ENCODE measurements around the gene TK2.

DNA sequence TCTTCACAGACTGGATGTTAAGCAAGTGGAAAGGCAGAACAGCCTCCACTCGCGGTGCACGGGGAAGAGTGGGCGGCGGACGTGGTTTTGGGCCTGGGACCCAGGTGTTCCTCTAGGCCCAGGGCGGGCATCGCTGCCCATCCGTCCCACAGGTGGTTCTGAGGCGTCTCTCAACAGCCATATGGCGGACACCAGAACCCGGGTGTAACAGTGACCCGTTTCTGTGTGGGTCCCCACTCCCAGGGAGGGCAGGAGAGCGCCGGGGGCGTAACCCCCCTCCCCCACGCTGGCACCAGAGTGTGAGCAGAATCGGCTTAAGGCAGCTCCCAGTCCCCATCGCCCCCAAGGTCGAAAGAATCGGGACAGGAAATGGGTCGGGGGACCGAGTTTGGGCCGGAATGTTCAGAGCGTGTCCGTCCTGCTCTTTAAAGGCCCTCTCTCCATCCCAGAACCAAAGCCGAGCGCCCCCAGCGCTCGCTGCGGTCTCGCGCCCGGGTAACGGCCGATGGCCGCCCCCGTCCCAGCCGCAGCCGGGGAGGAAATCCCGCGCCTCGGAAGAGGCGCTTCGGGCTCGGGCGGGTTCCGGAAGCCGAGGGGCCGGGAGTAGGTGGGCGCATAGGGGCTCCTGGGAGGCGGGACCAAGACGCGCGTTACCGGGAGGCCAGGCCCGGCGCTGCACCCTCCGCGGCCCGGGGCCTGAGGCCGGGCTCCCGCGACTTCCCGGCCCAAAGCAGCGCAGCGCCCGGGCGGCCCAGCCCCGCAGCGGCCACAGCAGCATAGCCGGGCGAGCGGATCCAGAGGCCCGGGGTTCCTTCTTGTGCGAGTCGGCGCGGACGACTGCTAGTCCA, at the start of gene TK2:
- TF ChIP-seq EZH2 (IDR thresholded peaks at IDR 0.05; ENCODE audit: insufficient read depth, poor library complexity, severe bottlenecking) (no peak), EZH2phosphoT487 (IDR thresholded peaks at IDR 0.05; ENCODE audit: insufficient read depth, low read depth) (no peak)

Data from GM23248 (cell line).